ENCODE data around the gene FAIM2.

The FAIM2 gene

GRCh38 chr12:49823350-49823749, 80.3 kb downstream of the FAIM2 start:
- DNase-seq (ENCODE audit: low read depth) = no peak

GRCh38 chr12:49821373-49822287, 82.1 kb downstream of the FAIM2 start:
- DNase-seq (ENCODE audit: low read depth) = no peak

GRCh38 chr12:49819786-49820185, 83.9 kb downstream of the FAIM2 start:
- DNase-seq (ENCODE audit: low read depth) = no peak

GRCh38 chr12:49818241-49818895, 85.3 kb downstream of the FAIM2 start:
- no peak for DNase-seq (ENCODE audit: low read depth)
